ENCODE data around the gene FOXJ1.
"Not testable (repeated sequence)": the region's sequence is repeated elsewhere in the genome, so short reads cannot be mapped to it uniquely, and the experiment has no call there.

The FOXJ1 gene

DNA sequence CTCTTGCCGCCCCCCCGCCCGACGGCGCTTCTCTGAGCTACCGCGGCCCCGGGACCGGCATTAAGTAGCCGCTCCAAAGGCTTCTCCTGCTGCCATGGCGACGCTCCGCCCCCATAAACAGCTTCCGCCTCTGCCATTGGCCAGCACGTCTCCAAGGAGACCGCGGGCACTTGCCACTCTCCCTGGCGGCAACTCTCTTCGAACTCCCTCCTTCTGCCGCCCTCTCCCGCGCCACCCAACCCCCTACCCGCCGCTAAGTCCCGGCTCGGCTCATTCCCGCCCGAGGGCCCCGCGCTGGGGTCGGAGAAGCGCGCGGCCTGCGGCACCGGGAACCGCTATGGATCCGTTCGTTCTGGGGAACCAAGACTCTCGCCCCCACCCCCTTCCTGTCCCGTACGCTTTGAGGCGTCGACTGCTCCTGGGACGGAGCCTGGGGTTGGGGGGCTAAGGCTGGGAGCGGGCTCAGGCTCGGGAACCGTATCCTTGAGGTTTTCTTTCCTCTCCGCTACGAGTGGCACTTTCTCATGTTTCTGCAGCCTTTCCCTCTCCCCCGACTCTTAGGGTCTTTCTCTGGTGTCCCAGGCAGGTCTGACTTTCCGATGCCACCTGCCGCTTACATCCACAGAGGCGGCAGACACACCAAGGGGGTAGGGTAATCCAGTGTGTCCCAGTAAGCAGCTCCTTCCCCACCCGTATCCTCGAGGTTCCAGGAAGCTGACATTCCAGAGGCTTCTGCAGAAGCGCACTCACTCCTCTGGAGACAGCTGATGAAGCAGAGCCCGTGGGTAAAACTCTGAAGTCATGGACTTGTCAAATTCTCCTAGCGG is at the start of gene FOXJ1:
FOXJ1 (minus strand) TSS at position 34 of the 827 bp plus-strand sequence. CDS start 850 bp downstream, outside the sequence.
- DNase-seq, result peak; percentile 52 to 80

GRCh38 chr17:76189741-76190140 is 48.7 kb upstream of the FOXJ1 start:
- no peak for DNase-seq

DNA sequence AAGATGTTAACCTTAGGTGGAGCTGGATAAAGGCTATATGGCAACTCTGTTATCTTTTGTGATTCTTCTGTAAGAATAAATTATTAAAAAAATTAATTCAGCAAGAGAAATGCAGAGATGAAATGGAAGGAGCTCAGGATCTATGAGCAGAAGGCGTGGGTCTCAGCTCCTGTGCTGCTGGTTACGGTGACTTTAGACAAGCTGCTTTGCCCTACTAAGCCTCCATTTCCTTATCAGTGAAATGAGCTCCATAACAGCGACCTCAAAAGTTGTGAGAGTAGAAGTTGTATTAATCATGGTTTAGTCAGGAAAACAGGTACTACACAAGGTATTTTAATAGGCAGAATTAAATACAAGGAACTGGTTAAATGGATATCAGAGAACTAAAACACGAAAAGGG is 48.2 kb upstream of the FOXJ1 start:
- DNase-seq, result no peak

GRCh38 chr17:76188213-76189016 is 47.4 kb upstream of the FOXJ1 start:
- DNase-seq, result no peak

- DNase-seq, result not testable (repeated sequence)
Observed at GRCh38 chr17:76186774-76187173, 45.7 kb upstream of the FOXJ1 start.

- no peak for DNase-seq
Observed at GRCh38 chr17:76184290-76184689, 43.2 kb upstream of the FOXJ1 start.

- DNase-seq, result peak; percentile 64 to 78
Observed at GRCh38 chr17:76182016-76182764, 41.1 kb upstream of the FOXJ1 start.

DNA sequence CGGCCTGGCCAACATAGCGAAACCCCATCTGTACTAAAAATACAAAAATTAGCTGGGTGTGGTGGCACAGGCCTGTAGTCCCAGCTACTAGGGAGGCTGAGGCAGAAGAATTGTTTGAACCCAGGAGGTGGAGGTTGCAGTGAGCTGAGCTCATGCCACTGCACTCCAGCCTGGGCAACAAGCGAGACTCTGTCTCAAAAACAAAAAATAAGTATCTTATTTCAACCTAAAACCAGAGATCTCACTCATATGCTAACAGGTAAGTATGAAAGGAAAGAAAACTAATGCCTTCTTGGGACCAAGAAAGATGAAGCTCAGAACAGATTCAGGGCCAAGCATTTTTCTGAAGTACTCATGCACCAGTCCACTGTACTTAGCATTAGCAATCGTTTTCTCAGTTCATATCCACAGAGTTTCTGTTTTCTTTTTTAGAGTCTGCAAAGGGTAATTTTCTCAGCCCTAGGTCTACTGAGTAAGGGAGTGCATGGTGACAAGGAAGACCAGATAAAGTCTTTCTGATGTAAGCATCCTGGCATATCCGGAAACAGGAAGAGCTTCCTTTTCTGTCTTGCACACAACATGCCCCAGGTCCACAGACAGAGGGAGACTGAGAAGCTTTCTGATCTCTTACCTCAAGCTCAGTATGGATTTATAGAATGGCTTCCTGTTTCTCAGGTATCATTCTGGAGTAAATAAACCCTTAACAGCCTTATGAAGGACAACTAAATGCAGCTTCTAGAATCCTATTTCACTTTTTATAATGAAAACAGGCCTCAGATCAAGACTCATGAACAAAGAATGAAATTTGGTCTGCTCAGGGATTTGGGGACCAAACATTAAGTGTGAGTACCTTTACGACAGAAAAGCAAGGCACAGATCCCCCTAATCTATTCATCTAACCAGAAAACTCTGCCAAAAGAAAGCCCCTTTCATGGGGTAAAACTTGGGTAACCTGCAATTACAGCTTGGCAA is 38.7 kb upstream of the FOXJ1 start:
- no peak for DNase-seq

DNA sequence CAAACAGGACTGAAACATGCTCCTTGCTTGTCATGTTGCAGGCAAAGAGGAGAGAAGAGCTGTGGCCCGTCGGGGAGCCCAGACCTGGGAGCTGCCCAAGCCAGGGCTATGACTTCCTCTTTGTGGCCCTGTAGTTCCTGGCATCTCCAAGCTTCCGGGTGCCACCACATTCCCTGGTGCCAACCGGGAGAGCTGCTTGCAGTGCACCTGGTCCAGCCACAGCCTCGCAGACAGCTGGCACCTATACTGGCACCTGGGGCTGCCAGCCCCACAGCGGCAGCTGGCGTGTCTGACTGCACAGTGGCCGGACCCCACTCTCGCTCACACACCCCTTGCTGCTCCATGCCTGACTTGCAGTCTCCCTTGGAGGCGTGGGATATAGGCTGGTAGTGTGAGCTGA is 37.1 kb upstream of the FOXJ1 start:
- DNase-seq, result no peak

DNA sequence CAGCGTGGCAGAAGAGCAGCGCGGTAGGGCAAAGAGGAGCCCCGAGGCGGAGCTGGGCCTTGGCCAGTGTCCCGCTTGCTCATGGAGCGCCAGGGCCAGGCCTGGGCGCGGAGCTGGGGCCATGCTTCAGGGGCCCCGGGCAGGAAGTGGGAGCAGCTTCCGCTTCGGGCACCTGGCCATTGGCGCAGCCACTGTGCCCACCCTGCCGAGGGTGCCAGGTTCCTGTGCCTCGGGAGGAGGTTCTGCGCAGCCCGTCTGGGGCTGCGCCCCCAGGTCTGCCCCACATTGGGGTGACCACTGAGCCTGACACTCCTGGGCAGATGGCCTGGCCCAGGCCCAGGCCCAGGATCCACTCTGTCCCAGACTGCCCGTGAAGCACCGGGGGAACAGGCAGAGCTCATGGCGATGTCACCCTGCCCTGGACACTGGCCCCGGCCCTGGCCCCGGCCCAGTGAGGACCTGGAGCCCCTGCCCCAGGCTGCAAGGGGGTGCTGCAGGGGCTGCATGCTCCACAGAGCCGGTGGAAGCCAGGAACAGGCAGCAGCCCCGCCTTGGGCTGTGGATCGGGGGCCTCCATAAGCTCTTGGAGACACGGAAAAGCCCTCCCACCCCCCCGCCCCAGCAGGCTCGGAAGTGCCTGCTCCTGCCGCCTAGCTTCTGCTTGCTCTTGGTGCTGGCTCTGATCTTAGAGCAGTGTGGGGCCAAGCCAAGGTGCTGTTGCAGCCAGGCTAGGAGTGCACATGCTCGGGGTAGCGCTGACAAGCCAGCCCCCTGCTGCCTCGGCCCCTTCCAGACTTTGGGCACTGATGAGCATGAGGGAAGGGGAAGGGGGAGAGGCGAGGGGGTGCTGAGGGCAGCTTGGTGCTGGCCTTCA is 35.9 kb upstream of the FOXJ1 start:
- DNase-seq, result no peak

DNA sequence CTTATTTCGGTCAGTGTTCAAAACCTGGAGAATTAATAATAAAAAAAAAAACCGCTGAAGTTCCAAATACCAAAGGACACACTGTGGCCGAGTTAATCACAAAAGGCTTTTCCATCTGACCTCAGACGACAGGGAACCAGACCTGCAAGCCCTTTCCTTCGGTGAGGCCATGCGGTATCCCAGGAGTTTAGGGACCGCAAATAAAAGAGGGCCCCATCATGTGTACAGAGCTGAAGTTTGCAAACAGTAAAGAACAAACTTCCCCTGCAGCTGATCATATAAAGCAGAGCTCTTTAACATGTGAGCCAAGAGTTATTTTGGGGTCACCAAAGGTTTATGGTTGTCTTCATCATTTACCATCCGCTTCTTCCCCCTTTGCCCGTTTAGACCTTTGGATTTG is 33.0 kb upstream of the FOXJ1 start:
- no peak for DNase-seq

DNA sequence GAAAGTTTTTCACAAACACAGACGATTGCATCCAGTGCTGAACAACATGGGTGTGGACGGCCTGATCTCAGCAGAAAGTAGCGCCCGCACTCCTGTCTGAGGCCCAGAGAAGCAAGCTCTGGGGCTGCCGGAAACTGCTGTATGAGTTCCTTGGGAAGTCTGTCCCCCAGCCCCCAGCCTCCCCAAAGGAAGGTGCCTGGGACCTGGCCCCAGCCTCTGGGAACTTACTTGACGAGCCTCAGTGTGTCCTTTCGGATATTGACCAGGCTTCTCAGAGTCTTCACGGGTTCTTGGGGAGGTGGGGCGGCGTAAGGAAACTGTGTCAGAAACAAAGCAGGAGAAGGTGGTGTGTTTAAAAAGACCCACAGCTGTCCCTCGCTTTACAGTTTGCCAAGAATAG is 32.4 kb upstream of the FOXJ1 start:
- no peak for DNase-seq

DNA sequence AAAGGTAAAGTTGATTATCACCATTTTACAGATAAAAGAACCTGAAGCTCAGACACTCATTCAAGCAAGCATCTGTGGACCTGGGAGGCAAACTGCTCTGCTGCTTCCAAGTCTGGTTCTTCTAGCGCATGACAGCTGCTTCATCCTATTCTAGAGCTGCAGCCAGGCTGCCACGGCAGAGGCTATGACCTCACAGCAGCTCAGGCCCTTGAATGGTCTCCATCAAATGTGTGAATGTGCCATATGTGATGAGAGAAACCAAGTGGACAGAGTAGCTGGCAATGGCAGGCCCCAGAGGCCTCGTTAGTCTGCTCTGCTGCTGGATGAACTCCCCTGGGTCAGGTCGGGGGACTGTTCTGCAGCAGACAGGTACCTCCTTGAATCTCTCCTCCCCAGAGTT is 30.7 kb upstream of the FOXJ1 start:
- no peak for DNase-seq

DNA sequence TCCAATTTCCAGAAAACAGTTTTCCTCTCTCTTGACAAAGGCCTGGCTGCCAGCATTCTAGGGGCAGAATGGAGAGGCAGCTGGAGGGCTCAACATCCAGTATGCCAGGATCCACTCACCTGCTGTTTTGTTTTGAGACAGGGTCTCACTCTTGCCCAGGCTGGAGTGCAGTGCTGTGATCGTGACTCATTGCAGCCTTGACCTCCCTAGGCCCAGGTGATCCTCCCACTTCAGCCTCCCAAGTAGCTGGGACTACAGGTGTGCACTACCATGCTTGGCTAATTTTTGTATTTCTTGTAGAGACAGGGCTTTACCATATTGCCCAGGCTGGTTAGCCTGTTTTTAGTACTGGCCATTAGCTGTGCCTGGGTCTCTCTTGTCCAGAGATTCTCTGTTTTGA is 29.1 kb upstream of the FOXJ1 start:
- DNase-seq, result no peak

DNA sequence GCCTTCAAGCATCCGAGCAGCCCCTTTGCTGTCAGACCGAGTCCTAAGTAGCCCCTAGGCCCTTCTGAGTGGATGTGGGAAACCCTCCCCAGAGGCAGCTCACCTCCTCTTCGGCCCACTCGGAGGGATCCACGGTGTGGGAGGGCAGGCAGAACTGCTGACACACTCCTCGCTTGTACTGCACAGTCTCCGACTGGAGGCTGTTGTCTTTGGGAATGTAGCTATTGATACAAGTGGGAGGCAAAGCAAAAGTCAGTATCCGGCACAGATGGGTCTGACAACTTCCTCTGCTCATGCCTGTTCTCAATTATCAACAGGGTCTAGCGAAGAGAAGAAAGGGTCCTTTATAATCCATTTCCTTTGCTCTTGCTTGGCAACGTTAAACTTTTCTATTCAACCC is 25.9 kb upstream of the FOXJ1 start:
- DNase-seq, result no peak

DNA sequence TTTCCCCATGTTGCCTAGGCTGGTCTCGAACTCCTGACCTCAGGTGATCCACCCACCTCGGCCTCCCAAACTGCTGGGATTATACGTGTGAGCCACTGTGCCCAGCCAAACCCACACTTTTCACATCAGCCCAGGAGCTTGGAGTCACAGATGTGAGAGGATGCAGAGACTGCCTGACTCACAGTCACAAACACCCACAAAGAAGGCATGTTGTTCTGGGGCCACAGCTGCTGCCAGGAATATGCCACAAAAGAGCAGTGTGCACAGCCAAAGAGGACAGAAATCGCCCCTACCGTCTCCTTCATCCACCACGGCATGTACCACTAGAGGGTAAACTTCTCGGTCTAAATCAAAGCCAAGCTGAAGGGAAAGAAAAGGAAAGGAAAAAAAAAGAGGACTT is 25.1 kb upstream of the FOXJ1 start:
- no peak for DNase-seq

DNA sequence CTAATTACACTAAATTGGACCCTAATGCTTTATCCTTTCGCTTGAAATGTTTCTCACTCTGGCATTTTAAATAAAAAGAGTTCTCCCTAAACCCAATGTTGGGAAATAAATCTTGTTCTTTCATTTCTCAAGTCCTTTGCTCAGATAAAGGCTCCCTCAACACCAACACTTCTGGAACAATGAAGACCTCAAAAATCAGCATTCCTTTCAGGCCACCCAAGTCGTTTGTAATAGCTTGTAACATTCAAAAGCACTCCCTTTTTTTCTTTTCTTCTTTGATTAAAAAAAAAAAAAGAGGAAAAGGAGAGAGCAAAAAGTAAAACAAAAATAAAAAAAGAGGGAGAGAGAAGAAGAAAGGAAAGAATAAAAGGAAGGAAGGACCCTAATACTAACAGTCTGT is 23.3 kb upstream of the FOXJ1 start:
- DNase-seq, result no peak

- DNase-seq, result no peak
Observed at GRCh38 chr17:76163919-76164318, 22.9 kb upstream of the FOXJ1 start.

- no peak for DNase-seq
Observed at GRCh38 chr17:76161619-76162266, 20.7 kb upstream of the FOXJ1 start.

- DNase-seq, result no peak
Observed at GRCh38 chr17:76160896-76161528, 20.0 kb upstream of the FOXJ1 start.

All from SW 1271 (cell line).